ENCODE measurements around the gene CLSTN2.

CLSTN2 gene

GRCh38 chr3:140521751-140522445 is 586.9 kb downstream of the CLSTN2 start:
- no peak for FAIRE-seq
- TF ChIP-seq POLR2AphosphoS5 (IDR thresholded peaks at IDR 0.05; ENCODE audit: low read depth, low read length) (no peak), PAX5 (IDR thresholded peaks at IDR 0.05; ENCODE audit: insufficient read depth, low read length, severe bottlenecking) (no peak), POLR2A (IDR thresholded peaks at IDR 0.05; ENCODE audit: low read depth, low read length) (no peak), SPI1 (IDR thresholded peaks at IDR 0.05; ENCODE audit: low read depth, low read length) (no peak), POU2F2 (IDR thresholded peaks at IDR 0.05; ENCODE audit: low read depth, low read length) (no peak), TAF1 (IDR thresholded peaks at IDR 0.05; ENCODE audit: low read depth, low read length) (no peak)
- DNase-seq (ENCODE audit: insufficient read length, low spot score), result no peak

- FAIRE-seq, result no peak
- TF ChIP-seq TAF1 (IDR thresholded peaks at IDR 0.05; ENCODE audit: low read depth, low read length) (no peak), SPI1 (IDR thresholded peaks at IDR 0.05; ENCODE audit: low read depth, low read length) (no peak), POLR2A (IDR thresholded peaks at IDR 0.05; ENCODE audit: low read depth, low read length) (no peak), PAX5 (IDR thresholded peaks at IDR 0.05; ENCODE audit: insufficient read depth, low read length, severe bottlenecking) (no peak)
Observed at GRCh38 chr3:140522653-140523380, 587.8 kb downstream of the CLSTN2 start.

GRCh38 chr3:140523600-140523999 is 588.6 kb downstream of the CLSTN2 start:
- DNase-seq (ENCODE audit: insufficient read length, low spot score) (no peak), FAIRE-seq (no peak)
- TF ChIP-seq POLR2A (IDR thresholded peaks at IDR 0.05; ENCODE audit: low read depth, low read length) (no peak), SPI1 (IDR thresholded peaks at IDR 0.05; ENCODE audit: low read depth, low read length) (no peak), PAX5 (IDR thresholded peaks at IDR 0.05; ENCODE audit: insufficient read depth, low read length, severe bottlenecking) (no peak)

More at GRCh38 chr3:140522653-140523380, 587.8 kb downstream of the CLSTN2 start:
- no peak for DNase-seq (ENCODE audit: insufficient read length, low spot score)

- FAIRE-seq (no peak), DNase-seq (ENCODE audit: insufficient read length, low spot score) (no peak)
- TF ChIP-seq POLR2A (IDR thresholded peaks at IDR 0.05; ENCODE audit: low read depth, low read length) (no peak), POU2F2 (IDR thresholded peaks at IDR 0.05; ENCODE audit: low read depth, low read length) (no peak), TAF1 (IDR thresholded peaks at IDR 0.05; ENCODE audit: low read depth, low read length) (no peak), POLR2AphosphoS5 (IDR thresholded peaks at IDR 0.05; ENCODE audit: low read depth, low read length) (no peak), PAX5 (IDR thresholded peaks at IDR 0.05; ENCODE audit: insufficient read depth, low read length, severe bottlenecking) (no peak), SPI1 (IDR thresholded peaks at IDR 0.05; ENCODE audit: low read depth, low read length) (no peak)
Observed at GRCh38 chr3:140527156-140527555, 592.2 kb downstream of the CLSTN2 start.

- no peak for DNase-seq (ENCODE audit: insufficient read length, low spot score)
- no peak for FAIRE-seq
- TF ChIP-seq SPI1 (IDR thresholded peaks at IDR 0.05; ENCODE audit: low read depth, low read length) (no peak), POLR2AphosphoS5 (IDR thresholded peaks at IDR 0.05; ENCODE audit: low read depth, low read length) (no peak), TAF1 (IDR thresholded peaks at IDR 0.05; ENCODE audit: low read depth, low read length) (no peak), POLR2A (IDR thresholded peaks at IDR 0.05; ENCODE audit: low read depth, low read length) (no peak), POU2F2 (IDR thresholded peaks at IDR 0.05; ENCODE audit: low read depth, low read length) (no peak), PAX5 (IDR thresholded peaks at IDR 0.05; ENCODE audit: insufficient read depth, low read length, severe bottlenecking) (no peak)
Observed at GRCh38 chr3:140529096-140529495, 594.1 kb downstream of the CLSTN2 start.

GRCh38 chr3:140529558-140529957 is 594.6 kb downstream of the CLSTN2 start:
- no peak for DNase-seq (ENCODE audit: insufficient read length, low spot score)
- TF ChIP-seq POLR2A (IDR thresholded peaks at IDR 0.05; ENCODE audit: low read depth, low read length), result no peak
- TF ChIP-seq POU2F2 (IDR thresholded peaks at IDR 0.05; ENCODE audit: low read depth, low read length), result no peak
- no peak for TF ChIP-seq PAX5 (IDR thresholded peaks at IDR 0.05; ENCODE audit: insufficient read depth, low read length, severe bottlenecking)
- no peak for TF ChIP-seq POLR2AphosphoS5 (IDR thresholded peaks at IDR 0.05; ENCODE audit: low read depth, low read length)
- FAIRE-seq, result no peak

- DNase-seq (ENCODE audit: insufficient read length, low spot score) (no peak), FAIRE-seq (no peak)
- TF ChIP-seq POLR2AphosphoS5 (IDR thresholded peaks at IDR 0.05; ENCODE audit: low read depth, low read length) (no peak), TAF1 (IDR thresholded peaks at IDR 0.05; ENCODE audit: low read depth, low read length) (no peak), POU2F2 (IDR thresholded peaks at IDR 0.05; ENCODE audit: low read depth, low read length) (no peak), PAX5 (IDR thresholded peaks at IDR 0.05; ENCODE audit: insufficient read depth, low read length, severe bottlenecking) (no peak), POLR2A (IDR thresholded peaks at IDR 0.05; ENCODE audit: low read depth, low read length) (no peak), SPI1 (IDR thresholded peaks at IDR 0.05; ENCODE audit: low read depth, low read length) (no peak)
Observed at GRCh38 chr3:140530131-140530530, 595.1 kb downstream of the CLSTN2 start.

- no peak for FAIRE-seq
- no peak for DNase-seq (ENCODE audit: insufficient read length, low spot score)
- TF ChIP-seq PAX5 (IDR thresholded peaks at IDR 0.05; ENCODE audit: insufficient read depth, low read length, severe bottlenecking), result no peak
Observed at GRCh38 chr3:140530603-140531002, 595.6 kb downstream of the CLSTN2 start.

- TF ChIP-seq POLR2AphosphoS5 (IDR thresholded peaks at IDR 0.05; ENCODE audit: low read depth, low read length), result no peak
- no peak for TF ChIP-seq TAF1 (IDR thresholded peaks at IDR 0.05; ENCODE audit: low read depth, low read length)
- no peak for TF ChIP-seq POU2F2 (IDR thresholded peaks at IDR 0.05; ENCODE audit: low read depth, low read length)
- no peak for TF ChIP-seq PAX5 (IDR thresholded peaks at IDR 0.05; ENCODE audit: insufficient read depth, low read length, severe bottlenecking)
- TF ChIP-seq POLR2A (IDR thresholded peaks at IDR 0.05; ENCODE audit: low read depth, low read length), result no peak
- no peak for TF ChIP-seq SPI1 (IDR thresholded peaks at IDR 0.05; ENCODE audit: low read depth, low read length)
- DNase-seq (ENCODE audit: insufficient read length, low spot score), result no peak
- FAIRE-seq, result no peak
Observed at GRCh38 chr3:140532793-140533330, 597.9 kb downstream of the CLSTN2 start.
